GM12801 (cell line): Measurements from ENCODE around the gene TMEM120B.

Experiments used
- CTCF ChIP-seq: IDR thresholded peaks from one replicate; pipeline ENCODE4 v1.5.1; 2011; ENCODE audit warnings: control low read depth; ENCODE audit not compliant: insufficient read length; ENCODE audit errors: extremely low read depth

TMEM120B gene

GRCh38 chr12:121712461-121713256 is at the start of gene TMEM120B:
Gene TMEM120B, plus strand, starts transcription at chr12:121712752. Its CDS starts 144 bp downstream, at chr12:121712896.
- TF ChIP-seq CTCF, result no peak

GRCh38 chr12:121663610-121663929 is 49.0 kb upstream of the TMEM120B start:
- no peak for TF ChIP-seq CTCF

- no peak for TF ChIP-seq CTCF
Observed at GRCh38 chr12:121668750-121669520, 43.6 kb upstream of the TMEM120B start.

GRCh38 chr12:121669521-121669900 is 43.0 kb upstream of the TMEM120B start, which contains the start of gene MORN3:
Gene MORN3, minus strand, starts transcription at chr12:121669654. Its CDS starts 171 bp downstream, at chr12:121669483.
- TF ChIP-seq CTCF, result no peak

- no peak for TF ChIP-seq CTCF
Observed at GRCh38 chr12:121673013-121673511, 39.5 kb upstream of the TMEM120B start.

GRCh38 chr12:121676190-121676589 is 36.4 kb upstream of the TMEM120B start:
- no peak for TF ChIP-seq CTCF

- no peak for TF ChIP-seq CTCF
Observed at GRCh38 chr12:121678305-121678704, 34.2 kb upstream of the TMEM120B start.
